Breast epithelium (tissue), 4 donors: ENCODE results near the gene RUSC2. TPM values are rescaled to one million over a fixed set of nuclear protein-coding genes. Genes with fewer than 3 reads are reported as not detected.

Experiments used
- DNase-seq, 2 donors: peaks; one replicate each; pipeline ENCODE4 v3.0.0-alpha.2; 2019; ENCODE audit warnings: low spot score in 2 of 2
- H3K27ac ChIP-seq, 2 donors: fragments of 200-600 bp; sonication (generic) in 1 of 2; one replicate each; pipeline ENCODE4 v1.5.1; 2016 to 2019; ENCODE audit warnings: mild to moderate bottlenecking in 1 of 2
- H3K27me3 ChIP-seq, 2 donors: fragments of 200-600 bp; sonication (generic) in 1 of 2; one replicate each; pipeline versions ENCODE4 v1.5.1 to v1.6.0; 2017 to 2019; ENCODE audit warnings: control low read depth in 1 of 2, mild to moderate bottlenecking in 1 of 2
- H3K36me3 ChIP-seq: fragments of 200-600 bp; one replicate; pipeline ENCODE4 v1.5.1; 2019
- H3K4me1 ChIP-seq, 2 donors: fragments of 200-600 bp; sonication (generic); one replicate each; pipeline ENCODE4 v1.5.1; 2016 to 2019; ENCODE audit warnings: control low read depth in 1 of 2
- H3K4me3 ChIP-seq, 3 donors: fragments of 200-600 bp; sonication (generic); 1 replicate in 2 of 3; 2 replicates in 1 of 3; pipeline ENCODE4 v1.5.1; 2016 to 2019; ENCODE audit warnings: mild to moderate bottlenecking in 3 of 3, moderate library complexity in 2 of 3
- H3K9me3 ChIP-seq, 2 donors: fragments of 200-600 bp; sonication (generic) in 1 of 2; one replicate each; pipeline ENCODE4 v1.5.1; 2016 to 2019; ENCODE audit warnings: control low read depth in 1 of 2
- POLR2A ChIP-seq: fragments of 450-650 bp; IDR thresholded peaks from one replicate; pipeline ENCODE4 v1.6.1; 2016; ENCODE audit warnings: antibody characterized with exemption, mild to moderate bottlenecking, moderate library complexity
- POLR2AphosphoS5 ChIP-seq, 3 donors: sonication (generic); formaldehyde crosslinking; IDR thresholded peaks; one replicate each; pipeline ENCODE4 v1.6.1; 2017; ENCODE audit warnings: antibody characterized with exemption in 3 of 3
- intact Hi-C: fragments of 100-400 bp; cut with DNase I; formaldehyde crosslinking; loops from one replicate; pipeline ENCODE4 v1.15.1; 2023; ENCODE audit warnings: low total_unique reads
- total RNA-seq, 3 donors: library from RNA; depleted of rRNA; stranded (reverse); fragments of >200 nt; gene quantifications; one replicate each; pipeline ENCODE4 v1.1.0, GENCODE V29; 2016
- TF ChIP-seq, protein P1 (sequence below), 3 donors: fragments of 450-650 bp; IDR thresholded peaks; one replicate each; pipeline ENCODE4 v1.5.1; 2016 to 2017; ENCODE audit warnings: antibody characterized with exemption in 3 of 3, mild to moderate bottlenecking in 3 of 3, moderate library complexity in 3 of 3

RUSC2 gene
- total RNA-seq, 3 donors from 2014 or later = 17.0 to 17.1 (median 17.1) TPM

- no peak overlapping the region for H3K27ac ChIP-seq
- no peaks in the 10 kb centered on the region for H3K4me1 ChIP-seq
- TF ChIP-seq POLR2A = no peak
- TF ChIP-seq POLR2AphosphoS5 (IDR thresholded peaks at IDR 0.05) = no peak
- no peak overlapping the region for H3K4me3 ChIP-seq
- intact Hi-C loops = loop anchor here (10.0 kb wide), 1 partner anchor 384 kb away; the partner anchor contains the start of gene PIGO
- H3K9me3 ChIP-seq = no peaks in the 10 kb centered on the region
- no peaks in the 10 kb centered on the region for H3K27me3 ChIP-seq
- DNase-seq = no peak
- H3K36me3 ChIP-seq = no peaks in the 10 kb centered on the region
Measured at GRCh38 chr9:35478871-35479270, 11.0 kb upstream of the RUSC2 start.

- H3K4me1 ChIP-seq = no peaks in the 10 kb centered on the region
- H3K9me3 ChIP-seq = no peaks in the 10 kb centered on the region
- H3K4me3 ChIP-seq = no peak overlapping the region
- H3K27me3 ChIP-seq = no peaks in the 10 kb centered on the region
- intact Hi-C loops = no loop called here
- H3K36me3 ChIP-seq = no peaks in the 10 kb centered on the region
- DNase-seq = peak in 1 of 2 donors; percentile 50
- no peak for TF ChIP-seq POLR2AphosphoS5 (IDR thresholded peaks at IDR 0.05)
- TF ChIP-seq, protein P1, sequence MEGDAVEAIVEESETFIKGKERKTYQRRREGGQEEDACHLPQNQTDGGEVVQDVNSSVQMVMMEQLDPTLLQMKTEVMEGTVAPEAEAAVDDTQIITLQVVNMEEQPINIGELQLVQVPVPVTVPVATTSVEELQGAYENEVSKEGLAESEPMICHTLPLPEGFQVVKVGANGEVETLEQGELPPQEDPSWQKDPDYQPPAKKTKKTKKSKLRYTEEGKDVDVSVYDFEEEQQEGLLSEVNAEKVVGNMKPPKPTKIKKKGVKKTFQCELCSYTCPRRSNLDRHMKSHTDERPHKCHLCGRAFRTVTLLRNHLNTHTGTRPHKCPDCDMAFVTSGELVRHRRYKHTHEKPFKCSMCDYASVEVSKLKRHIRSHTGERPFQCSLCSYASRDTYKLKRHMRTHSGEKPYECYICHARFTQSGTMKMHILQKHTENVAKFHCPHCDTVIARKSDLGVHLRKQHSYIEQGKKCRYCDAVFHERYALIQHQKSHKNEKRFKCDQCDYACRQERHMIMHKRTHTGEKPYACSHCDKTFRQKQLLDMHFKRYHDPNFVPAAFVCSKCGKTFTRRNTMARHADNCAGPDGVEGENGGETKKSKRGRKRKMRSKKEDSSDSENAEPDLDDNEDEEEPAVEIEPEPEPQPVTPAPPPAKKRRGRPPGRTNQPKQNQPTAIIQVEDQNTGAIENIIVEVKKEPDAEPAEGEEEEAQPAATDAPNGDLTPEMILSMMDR (IDR thresholded peaks at IDR 0.05) = peak; percentile 16 to 56 (median 38)
- no peak overlapping the region for H3K27ac ChIP-seq
Measured at GRCh38 chr9:35481347-35481975, 8.4 kb upstream of the RUSC2 start.

DNA sequence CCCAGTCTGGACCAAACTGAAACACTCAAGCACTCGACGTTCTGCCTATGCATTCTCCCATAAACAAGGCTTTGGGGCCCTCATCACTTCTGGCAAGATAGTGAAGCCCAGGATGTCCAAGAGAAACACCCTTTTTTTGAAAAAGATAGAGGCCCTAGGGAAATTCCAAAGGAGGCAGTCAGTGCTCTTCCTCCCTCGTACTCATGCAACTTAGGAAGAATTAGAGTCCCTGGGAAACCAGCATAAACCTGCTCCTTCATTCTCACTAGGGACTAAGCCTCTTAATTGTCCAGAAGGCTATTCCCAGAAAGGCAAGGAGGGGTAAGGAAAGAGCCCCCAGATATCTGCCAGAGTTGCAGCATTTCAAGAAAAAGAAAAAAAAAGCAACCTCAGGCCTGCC lies 7.8 kb upstream of the RUSC2 start:
- H3K4me1 ChIP-seq = no peaks in the 10 kb centered on the region
- no peak overlapping the region for H3K27ac ChIP-seq
- no peaks in the 10 kb centered on the region for H3K36me3 ChIP-seq
- H3K4me3 ChIP-seq = no peak overlapping the region
- intact Hi-C loops = no loop called here
- no peaks in the 10 kb centered on the region for H3K27me3 ChIP-seq
- TF ChIP-seq POLR2AphosphoS5 (IDR thresholded peaks at IDR 0.05) (no peak), POLR2A (no peak)
- TF ChIP-seq, protein P1 (IDR thresholded peaks at IDR 0.05) = no peak
- no peak for DNase-seq
- no peaks in the 10 kb centered on the region for H3K9me3 ChIP-seq

GRCh38 chr9:35484406-35484805 lies 5.5 kb upstream of the RUSC2 start:
- Histone ChIP-seq H3K27me3 (no peaks in the 10 kb centered on the region), H3K27ac (no peak overlapping the region), H3K9me3 (no peaks in the 10 kb centered on the region), H3K4me1 (peaks cover 0 to 5% of the 10 kb centered on the region in 2 donors), H3K4me3 (no peak overlapping the region), H3K36me3 (no peaks in the 10 kb centered on the region)
- DNase-seq = no peak
- TF ChIP-seq, protein P1 (IDR thresholded peaks at IDR 0.05) = no peak
- no peak for TF ChIP-seq POLR2AphosphoS5 (IDR thresholded peaks at IDR 0.05)
- TF ChIP-seq POLR2A = no peak
- intact Hi-C loops = no loop called here

GRCh38 chr9:35487081-35487480 lies 2.8 kb upstream of the RUSC2 start:
- peaks cover 4 to 5% of the 10 kb centered on the region in 2 donors for H3K4me1 ChIP-seq
- intact Hi-C loops = no loop called here
- no peak overlapping the region for H3K27ac ChIP-seq
- no peaks in the 10 kb centered on the region for H3K36me3 ChIP-seq
- no peaks in the 10 kb centered on the region for H3K9me3 ChIP-seq
- no peak overlapping the region for H3K4me3 ChIP-seq
- no peaks in the 10 kb centered on the region for H3K27me3 ChIP-seq
- TF ChIP-seq POLR2AphosphoS5 (IDR thresholded peaks at IDR 0.05) (no peak), POLR2A (no peak)
- TF ChIP-seq, protein P1 (IDR thresholded peaks at IDR 0.05) = no peak
- DNase-seq = no peak
